ENCODE measurements around the gene ATP5F1D. TPM values are rescaled to one million over a fixed set of nuclear protein-coding genes. Genes with fewer than 3 reads are reported as not detected.

Gene ATP5F1D
- total RNA-seq, 1 experiment from 2014 or later: 179 TPM

GRCh38 chr19:1252821-1253513 lies 11.4 kb downstream of the ATP5F1D start:
- no CpG with 5 or more reads among the region's 26 CpGs for WGBS (ENCODE audit: extremely low coverage, insufficient read length, low lambda C conversion rate)
- H3K4me1 ChIP-seq (ENCODE audit: insufficient read depth, low read length): no peaks in the 10 kb centered on the region; the same call in 1 of the 2 replicates
- no peak overlapping the region for H3T11ph ChIP-seq (ENCODE audit: low read length)
- TF ChIP-seq CTCF (conservative IDR thresholded peaks at IDR 0.05): no peak
- H2BK120ac ChIP-seq (ENCODE audit: low read depth, low read length, poor library complexity, severe bottlenecking): no peak overlapping the region
- peaks cover 7 to 23% of the 10 kb centered on the region in 2 experiments for H3K4me1 Mint-ChIP-seq
- H3K14ac ChIP-seq (ENCODE audit: insufficient read depth, low read length): no peak overlapping the region
- H2BK20ac ChIP-seq (ENCODE audit: low read depth, low read length, poor library complexity, severe bottlenecking): no peak overlapping the region
- no peak overlapping the region for H2BK5ac ChIP-seq (ENCODE audit: insufficient read length, low read length)
- no peak overlapping the region for H2BK15ac ChIP-seq (ENCODE audit: low read depth, low read length)
- no peaks in the 10 kb centered on the region for H3K79me1 ChIP-seq (ENCODE audit: insufficient read depth, low read depth, low read length, poor library complexity, severe bottlenecking)
- no peak overlapping the region for H2AFZ ChIP-seq (ENCODE audit: low read length)
- H3K23me2 ChIP-seq (ENCODE audit: insufficient read length, low read depth, low read length, poor library complexity, severe bottlenecking): peaks cover 12% of the 10 kb centered on the region
- H3K27ac Mint-ChIP-seq: peak overlapping the region in 2 of 3 experiments; percentile 32 to 55; a peak in 1 of 7 replicates
- H3K4me3 Mint-ChIP-seq: no peak overlapping the region; a peak in 1 of 5 replicates
- no peak overlapping the region for H3K9ac ChIP-seq (ENCODE audit: extremely low read depth, insufficient read length, low read length)
- no peaks in the 10 kb centered on the region for H3K27me3 ChIP-seq (ENCODE audit: insufficient read depth, low read length)
- no peak for DNase-seq
- no peak overlapping the region for H4K5ac ChIP-seq (ENCODE audit: insufficient read length, low read depth, low read length)
- H3K79me2 ChIP-seq (ENCODE audit: insufficient read depth, low read length): peaks cover 11% of the 10 kb centered on the region; the same call in 1 of the 2 replicates
- no peaks in the 10 kb centered on the region for H3K9me3 ChIP-seq (ENCODE audit: control insufficient read depth, low read depth, low read length)
- no peak overlapping the region for H4K8ac ChIP-seq (replicated peaks; ENCODE audit: insufficient read length, low read depth, low read length)
- no peaks in the 10 kb centered on the region; a peak in 1 of 5 replicates for H3K9me3 Mint-ChIP-seq
- H3K4me2 ChIP-seq (ENCODE audit: insufficient read depth, insufficient read length, low read length): no peak overlapping the region
- H3K36me3 Mint-ChIP-seq (ENCODE audit: insufficient read depth in 1 of 3, low read depth in 3 of 3): peaks cover 24 to 58% (median 49%) of the 10 kb centered on the region in 3 experiments; a peak in 6 of 7 replicates
- no peak overlapping the region for H3K27ac ChIP-seq (ENCODE audit: insufficient read length, low read depth, low read length)
- H3K27me3 Mint-ChIP-seq (ENCODE audit: low read depth): no peaks in the 10 kb centered on the region
- no peak overlapping the region for H3K56ac ChIP-seq (ENCODE audit: insufficient read length, low read depth, low read length)
- H3K23ac ChIP-seq (ENCODE audit: insufficient read length, low read depth, low read length): no peak overlapping the region
- H2BK12ac ChIP-seq (ENCODE audit: insufficient read length, low read depth, low read length): no peak overlapping the region
- no peak overlapping the region for H2AK5ac ChIP-seq (ENCODE audit: insufficient read length, low read length)
- no peaks in the 10 kb centered on the region for H4K20me1 ChIP-seq (ENCODE audit: control insufficient read depth, insufficient read depth, insufficient read length)
- H3K4ac ChIP-seq (ENCODE audit: low read depth, low read length): no peak overlapping the region
- H4K91ac ChIP-seq (ENCODE audit: insufficient read length, low read depth, low read length): no peak overlapping the region
- no peak overlapping the region for H3K18ac ChIP-seq (ENCODE audit: insufficient read length, low read depth, low read length)

All from H9 (cell line).